ENCODE results near the gene RAPGEF4. TPM values are rescaled to one million over a fixed set of nuclear protein-coding genes. Genes with fewer than 3 reads are reported as not detected.
"Not testable (repeated sequence)": the region's sequence is repeated elsewhere in the genome, so short reads cannot be mapped to it uniquely, and the experiment has no call there.

Gene RAPGEF4
- total RNA-seq, 1 donor from 2014 or later: 12.8 TPM

DNA sequence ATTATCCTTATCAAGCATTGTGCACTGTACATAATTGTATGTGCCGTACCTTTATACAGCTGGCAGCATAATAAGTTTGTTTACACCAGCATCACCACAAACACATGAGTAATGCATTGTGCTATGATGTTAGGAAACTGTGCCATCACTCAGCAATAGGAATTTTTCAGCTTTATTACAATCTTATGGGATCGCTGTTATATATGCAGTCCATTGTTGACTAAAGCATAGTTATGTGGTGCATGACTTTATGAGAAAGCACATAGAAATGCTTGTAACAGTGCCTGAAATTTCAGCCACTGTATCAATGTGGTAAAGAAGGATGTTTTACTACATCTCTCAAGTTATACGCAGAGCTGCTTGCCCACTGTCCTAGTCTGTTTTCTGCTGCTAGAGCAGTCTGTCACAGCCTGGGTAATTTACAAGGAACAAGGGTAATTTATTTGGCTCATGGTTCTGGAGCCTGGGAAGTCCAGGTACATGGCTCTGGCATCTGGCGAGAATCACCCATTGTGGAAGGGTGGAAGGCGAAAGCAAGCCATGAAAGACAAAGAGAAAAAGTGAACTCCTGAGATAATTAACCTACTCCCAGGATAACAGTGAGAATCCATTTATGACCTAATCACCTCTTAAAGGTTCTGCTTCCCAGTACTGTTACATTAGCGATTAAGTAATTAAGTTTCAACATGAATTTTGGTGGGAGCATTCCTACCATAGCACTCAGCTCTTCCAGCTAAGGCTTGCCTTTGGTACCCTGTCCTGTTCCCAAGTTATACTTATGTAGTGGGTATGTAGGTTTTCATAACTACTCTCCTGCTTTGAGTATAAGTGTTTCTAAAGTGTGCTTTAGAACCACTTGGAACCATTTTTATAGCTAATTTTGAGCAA lies 344.6 kb downstream of the RAPGEF4 start:
- DNase-seq (ENCODE audit: low spot score) (no peak), ATAC-seq (no peak)

GRCh38 chr2:173086518-173087213 lies 351.0 kb downstream of the RAPGEF4 start:
- ATAC-seq: peak; percentile 77

GRCh38 chr2:173087214-173087581 lies 351.6 kb downstream of the RAPGEF4 start:
- ATAC-seq: no peak
- no peak for DNase-seq (ENCODE audit: low spot score)

More at GRCh38 chr2:173086518-173087213, 351.0 kb downstream of the RAPGEF4 start:
- peak; percentile 52 for DNase-seq (ENCODE audit: low spot score)

DNA sequence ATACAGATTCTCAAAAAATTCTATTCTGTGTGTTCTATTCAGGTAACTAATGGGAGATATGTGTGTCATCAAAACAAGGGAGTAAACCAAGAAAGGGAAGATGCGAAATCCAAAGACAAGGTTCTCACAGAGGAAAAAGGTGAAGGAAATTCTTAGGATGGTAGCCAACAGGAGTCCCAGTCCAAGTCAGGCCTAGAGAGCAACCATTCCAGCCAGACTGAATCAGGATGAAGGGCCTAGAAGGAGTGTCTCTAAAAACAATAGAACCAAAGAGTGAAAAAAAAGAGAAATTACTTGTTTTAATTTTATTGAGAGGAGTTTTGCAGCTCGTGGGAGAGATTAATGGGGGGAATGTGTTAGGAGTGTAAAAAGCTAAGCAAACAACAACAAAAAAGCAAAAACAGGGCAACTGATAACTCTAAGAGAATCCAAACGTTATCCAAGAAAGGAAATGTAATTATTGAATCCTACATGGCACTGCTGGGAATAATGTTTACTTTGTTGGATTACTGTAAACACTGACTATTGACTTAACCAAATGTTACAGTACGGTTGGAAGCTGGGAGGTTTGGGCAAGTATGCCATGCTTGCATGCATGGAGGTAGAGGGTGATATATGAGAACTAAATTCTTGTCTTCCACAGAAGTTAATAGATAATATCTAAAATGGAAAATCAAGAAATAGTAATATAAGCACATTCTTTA lies 352.3 kb downstream of the RAPGEF4 start:
- ATAC-seq (peak; percentile 64), DNase-seq (ENCODE audit: low spot score) (no peak)

- DNase-seq (ENCODE audit: low spot score) (no peak), ATAC-seq (no peak)
Measured at GRCh38 chr2:173090276-173090877, 354.7 kb downstream of the RAPGEF4 start.

DNA sequence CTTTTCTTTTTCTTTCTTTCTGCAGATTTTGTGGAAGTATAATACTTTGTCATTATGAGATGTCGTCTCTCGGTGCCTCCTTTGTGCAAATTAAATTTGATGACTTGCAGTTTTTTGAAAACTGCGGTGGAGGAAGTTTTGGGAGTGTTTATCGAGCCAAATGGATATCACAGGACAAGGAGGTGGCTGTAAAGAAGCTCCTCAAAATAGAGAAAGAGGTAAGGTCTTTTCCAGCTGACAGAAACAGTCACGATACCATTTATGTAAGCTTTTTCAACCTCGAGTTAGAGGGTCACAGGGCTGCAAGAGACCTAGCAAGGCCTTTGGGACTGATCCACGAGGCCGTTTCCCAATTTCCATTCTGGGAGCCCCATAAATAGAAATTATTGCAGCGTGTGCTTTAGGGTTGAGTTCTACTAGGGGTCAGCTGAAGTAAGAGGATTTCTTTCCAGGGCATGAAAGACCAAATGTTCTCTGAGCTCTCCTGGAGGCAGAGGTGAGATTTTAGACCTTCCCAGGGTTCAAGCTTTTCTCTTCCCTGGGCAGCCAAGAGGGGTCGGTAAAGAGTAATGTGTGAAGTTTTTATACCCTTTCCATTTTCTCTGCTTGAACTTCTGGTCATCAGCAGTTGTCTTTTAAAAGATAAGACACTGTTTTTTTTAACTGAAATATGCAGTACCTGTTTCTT lies 355.5 kb downstream of the RAPGEF4 start:
- ATAC-seq: peak; percentile 30
- no peak for DNase-seq (ENCODE audit: low spot score)

DNA sequence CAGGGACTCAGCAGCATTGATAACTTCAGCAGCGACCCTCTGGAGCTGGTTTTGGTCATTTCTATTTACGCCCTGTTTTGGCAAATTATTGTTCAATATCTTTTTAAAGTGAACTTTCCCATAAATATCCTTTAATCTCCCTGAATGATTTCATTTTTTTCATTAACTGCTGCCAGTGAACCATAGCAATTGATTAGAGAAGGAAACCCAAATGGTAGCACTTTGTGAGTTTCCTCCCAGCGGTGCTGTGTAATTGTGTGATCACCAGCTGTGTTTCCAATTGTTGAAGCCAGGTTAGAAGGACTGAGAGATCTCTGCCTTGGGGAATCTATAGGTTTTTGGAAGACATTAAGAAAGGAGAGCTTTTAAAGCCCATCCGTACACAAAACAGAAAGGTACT lies 356.3 kb downstream of the RAPGEF4 start:
- no peak for ATAC-seq

DNA sequence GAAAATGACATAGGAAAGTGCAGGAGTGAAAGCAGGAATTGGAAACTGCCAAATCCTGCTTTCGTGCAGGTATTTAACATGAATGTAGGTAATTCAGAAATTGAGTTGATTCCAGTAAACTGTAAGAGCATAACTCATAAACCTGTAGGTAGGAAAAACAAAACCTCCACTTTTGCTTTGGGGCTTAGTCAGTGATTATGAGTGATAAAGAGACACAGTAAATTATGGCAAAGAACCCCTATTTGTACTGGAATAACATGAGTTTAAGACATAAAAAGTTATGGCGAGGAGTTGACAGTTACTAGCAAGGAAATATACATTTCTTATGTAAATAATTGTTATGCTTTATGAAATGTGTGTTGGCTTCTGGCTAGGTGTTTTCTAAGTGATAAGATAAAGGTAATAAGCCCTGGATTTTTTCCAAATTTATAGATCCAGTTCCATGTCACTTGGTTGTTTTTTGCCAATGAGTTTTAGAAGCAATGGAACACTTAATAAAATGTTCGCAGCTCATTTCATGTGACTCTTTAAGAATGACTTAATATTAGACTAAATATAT lies 357.3 kb downstream of the RAPGEF4 start:
- ATAC-seq: no peak
- DNase-seq (ENCODE audit: low spot score): no peak

More for the DNA sequence above, 356.3 kb downstream of the RAPGEF4 start:
- no peak for DNase-seq (ENCODE audit: low spot score)

DNA sequence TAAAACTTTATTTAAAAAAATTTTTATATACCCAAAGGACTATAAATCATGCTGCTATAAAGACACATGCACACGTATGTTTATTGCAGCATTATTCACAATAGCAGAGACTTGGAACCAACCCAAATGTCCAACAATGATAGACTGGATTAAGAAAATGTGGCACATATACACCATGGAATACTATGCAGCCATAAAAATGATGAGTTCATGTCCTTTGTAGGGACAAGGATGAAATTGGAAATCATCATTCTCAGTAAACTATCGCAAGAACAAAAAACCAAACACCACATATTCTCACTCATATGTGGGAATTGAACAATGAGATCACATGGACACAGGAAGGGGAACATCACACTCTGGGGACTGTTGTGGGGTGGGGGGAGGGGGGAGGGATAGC lies 358.0 kb downstream of the RAPGEF4 start:
- not testable (repeated sequence) for DNase-seq (ENCODE audit: low spot score); ATAC-seq

DNA sequence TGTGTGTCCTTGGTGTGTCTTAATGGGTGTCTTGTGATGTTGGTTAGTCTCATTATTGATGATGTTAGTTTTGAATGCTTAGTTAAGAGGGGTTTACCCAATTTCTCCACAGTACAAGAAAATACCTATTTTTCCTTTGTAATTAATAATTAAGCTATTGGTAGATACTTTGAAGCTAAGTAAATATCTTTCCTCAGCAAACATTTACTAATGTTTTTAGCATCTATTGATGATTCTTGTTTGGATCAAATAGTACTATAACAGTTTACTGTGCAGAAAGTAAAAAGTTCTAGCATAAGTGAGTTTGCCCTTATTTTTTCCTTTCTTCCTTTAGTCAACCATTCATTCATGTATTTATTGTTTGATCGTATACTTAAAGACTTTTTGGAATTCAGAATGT lies 359.1 kb downstream of the RAPGEF4 start:
- DNase-seq (ENCODE audit: low spot score) (no peak), ATAC-seq (peak; percentile 45)

GRCh38 chr2:173095356-173095755 lies 359.7 kb downstream of the RAPGEF4 start:
- DNase-seq (ENCODE audit: low spot score) (no peak), ATAC-seq (no peak)

DNA sequence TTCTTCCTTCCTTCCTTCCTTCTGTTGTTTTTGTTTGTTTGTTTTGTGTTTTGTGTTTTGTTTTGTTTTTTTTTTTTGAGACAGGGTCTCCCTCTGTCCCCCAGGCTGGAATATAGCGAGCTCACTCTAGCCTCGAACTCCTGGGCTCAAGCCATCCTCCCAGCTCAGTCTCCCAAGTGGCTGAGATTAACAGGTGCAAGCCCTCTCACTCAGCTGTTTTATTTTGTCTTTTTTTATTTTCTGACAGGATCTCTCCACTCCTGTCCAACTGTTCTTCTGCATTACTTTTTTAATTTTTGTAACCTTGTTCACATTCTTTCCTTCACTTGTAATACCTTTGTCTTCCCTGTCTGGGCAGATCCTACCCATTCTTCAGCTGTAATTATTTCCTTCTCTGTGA lies 363.6 kb downstream of the RAPGEF4 start:
- no peak for ATAC-seq
- no peak for DNase-seq (ENCODE audit: low spot score)

DNA sequence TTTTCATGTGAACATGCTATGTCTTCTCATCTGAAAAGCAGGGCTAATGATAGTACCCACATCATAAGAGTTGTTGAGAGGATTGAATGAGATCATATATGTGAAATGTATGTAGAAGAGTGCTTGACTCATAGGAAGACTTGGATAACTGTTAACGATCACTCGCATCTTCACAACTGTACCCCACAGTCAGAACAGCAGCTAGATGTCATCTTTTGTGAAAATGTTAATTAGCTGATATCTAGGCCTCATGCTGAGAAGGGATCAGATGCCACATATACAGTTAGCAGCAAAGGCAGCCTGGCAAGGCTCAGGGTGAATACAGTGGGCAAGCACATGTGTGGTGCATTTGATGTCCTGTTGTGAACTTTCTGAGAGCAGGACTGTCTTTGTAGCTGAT lies 364.2 kb downstream of the RAPGEF4 start:
- DNase-seq (ENCODE audit: low spot score) (no peak), ATAC-seq (no peak)

GRCh38 chr2:173101687-173102086 lies 366.0 kb downstream of the RAPGEF4 start:
- peak; percentile 72 for ATAC-seq
- no peak for DNase-seq (ENCODE audit: low spot score)

Other genes starting within 250 kb of the RAPGEF4 start
- 6.2 TPM for gene PDK1, start 179.8 kb upstream of the RAPGEF4 start, total RNA-seq

Measured in left lobe of liver (tissue), 2 donors.